ENCODE results near the gene UBE3C. TPM values are rescaled to one million over a fixed set of nuclear protein-coding genes. Genes with fewer than 3 reads are reported as not detected.

UBE3C gene
- total RNA-seq, 4 donors from 2014 or later, result 47.9 to 91.8 (median 66.2) TPM

DNA sequence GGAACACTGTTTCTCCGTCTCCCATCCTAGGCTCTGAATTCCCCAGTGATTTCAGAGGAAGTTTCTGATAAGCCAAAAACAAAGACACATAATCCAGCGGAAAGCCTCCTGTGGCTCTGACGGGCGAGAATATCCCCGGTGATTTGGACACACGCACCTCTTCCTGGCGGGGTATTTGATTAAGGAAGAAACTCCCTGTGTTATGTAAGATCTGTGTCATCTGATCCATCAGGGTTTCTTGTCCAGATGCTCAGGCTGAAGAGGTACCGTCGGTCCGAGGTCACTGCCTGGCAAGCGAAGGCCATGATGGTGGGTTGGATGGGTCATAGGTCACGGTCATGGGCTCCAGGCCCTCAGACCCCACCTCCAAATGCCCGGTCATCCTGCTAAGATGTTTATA, 158.5 kb downstream of the UBE3C start:
- H3K36me3 ChIP-seq, result no peaks in the 10 kb centered on the region
- H3K27ac ChIP-seq, result no peak overlapping the region
- in situ Hi-C loops (cut with MboI; ENCODE audit: low pct_ligation_motif_present in 1 of 4, low pct_unique_long_range_greater_than_20kb in 1 of 4, low sequenced_read_pairs in 3 of 4), result no loop called here
- no peak overlapping the region for H3K4me3 ChIP-seq
- DNase-seq, result no peak
- no peaks in the 10 kb centered on the region for H3K9me3 ChIP-seq
- no peaks in the 10 kb centered on the region for H3K27me3 ChIP-seq
- WGBS, 2 donors (ENCODE audit: low coverage in 1 of 2), result 67% methylated on average over 13 of the region's 13 CpGs; no CpG with 5 or more reads in 1 of the 2 donors
- peaks cover 0 to 11% (median 5%) of the 10 kb centered on the region in 4 donors for H3K4me1 ChIP-seq
- no peak for TF ChIP-seq POLR2A (IDR thresholded peaks at IDR 0.05)
- TF ChIP-seq POLR2AphosphoS5 (IDR thresholded peaks at IDR 0.05), result no peak
- TF ChIP-seq, protein P1, sequence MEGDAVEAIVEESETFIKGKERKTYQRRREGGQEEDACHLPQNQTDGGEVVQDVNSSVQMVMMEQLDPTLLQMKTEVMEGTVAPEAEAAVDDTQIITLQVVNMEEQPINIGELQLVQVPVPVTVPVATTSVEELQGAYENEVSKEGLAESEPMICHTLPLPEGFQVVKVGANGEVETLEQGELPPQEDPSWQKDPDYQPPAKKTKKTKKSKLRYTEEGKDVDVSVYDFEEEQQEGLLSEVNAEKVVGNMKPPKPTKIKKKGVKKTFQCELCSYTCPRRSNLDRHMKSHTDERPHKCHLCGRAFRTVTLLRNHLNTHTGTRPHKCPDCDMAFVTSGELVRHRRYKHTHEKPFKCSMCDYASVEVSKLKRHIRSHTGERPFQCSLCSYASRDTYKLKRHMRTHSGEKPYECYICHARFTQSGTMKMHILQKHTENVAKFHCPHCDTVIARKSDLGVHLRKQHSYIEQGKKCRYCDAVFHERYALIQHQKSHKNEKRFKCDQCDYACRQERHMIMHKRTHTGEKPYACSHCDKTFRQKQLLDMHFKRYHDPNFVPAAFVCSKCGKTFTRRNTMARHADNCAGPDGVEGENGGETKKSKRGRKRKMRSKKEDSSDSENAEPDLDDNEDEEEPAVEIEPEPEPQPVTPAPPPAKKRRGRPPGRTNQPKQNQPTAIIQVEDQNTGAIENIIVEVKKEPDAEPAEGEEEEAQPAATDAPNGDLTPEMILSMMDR (IDR thresholded peaks at IDR 0.05), result no peak
- TF ChIP-seq EP300 (IDR thresholded peaks at IDR 0.05; ENCODE audit: low read depth), result no peak
- intact Hi-C loops (cut with DNase I; ENCODE audit: low total_unique reads), result no loop called here

DNA sequence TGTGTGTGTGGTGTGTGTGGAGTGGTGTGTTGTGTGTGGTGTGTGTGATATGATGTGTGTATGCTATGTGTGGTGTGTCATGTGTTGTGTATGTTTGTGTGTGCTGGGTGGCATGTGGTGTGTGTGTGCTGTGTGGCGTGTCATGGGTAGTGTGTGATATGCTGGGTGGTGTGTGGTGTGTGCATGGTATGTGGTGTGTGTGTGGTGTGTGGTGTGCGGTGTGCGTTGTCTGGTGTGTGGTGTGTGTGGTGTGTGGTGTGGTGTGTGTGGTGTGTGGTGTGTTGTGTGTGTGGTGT, 160.5 kb downstream of the UBE3C start:
- H3K36me3 ChIP-seq, result no peaks in the 10 kb centered on the region
- no peaks in the 10 kb centered on the region for H3K9me3 ChIP-seq
- H3K4me1 ChIP-seq, result peaks cover 0 to 4% (median 0%) of the 10 kb centered on the region in 4 donors
- no peak overlapping the region for H3K4me3 ChIP-seq
- WGBS, 2 donors (ENCODE audit: low coverage in 1 of 2), result 85 to 95% methylated on average over 3 of the region's 3 CpGs
- intact Hi-C loops (cut with DNase I; ENCODE audit: low total_unique reads), result no loop called here
- in situ Hi-C loops (cut with MboI; ENCODE audit: low pct_ligation_motif_present in 1 of 4, low pct_unique_long_range_greater_than_20kb in 1 of 4, low sequenced_read_pairs in 3 of 4), result no loop called here
- DNase-seq, result no peak
- H3K27me3 ChIP-seq, result no peaks in the 10 kb centered on the region
- H3K27ac ChIP-seq, result no peak overlapping the region
- no peak for TF ChIP-seq POLR2AphosphoS5 (IDR thresholded peaks at IDR 0.05)

DNA sequence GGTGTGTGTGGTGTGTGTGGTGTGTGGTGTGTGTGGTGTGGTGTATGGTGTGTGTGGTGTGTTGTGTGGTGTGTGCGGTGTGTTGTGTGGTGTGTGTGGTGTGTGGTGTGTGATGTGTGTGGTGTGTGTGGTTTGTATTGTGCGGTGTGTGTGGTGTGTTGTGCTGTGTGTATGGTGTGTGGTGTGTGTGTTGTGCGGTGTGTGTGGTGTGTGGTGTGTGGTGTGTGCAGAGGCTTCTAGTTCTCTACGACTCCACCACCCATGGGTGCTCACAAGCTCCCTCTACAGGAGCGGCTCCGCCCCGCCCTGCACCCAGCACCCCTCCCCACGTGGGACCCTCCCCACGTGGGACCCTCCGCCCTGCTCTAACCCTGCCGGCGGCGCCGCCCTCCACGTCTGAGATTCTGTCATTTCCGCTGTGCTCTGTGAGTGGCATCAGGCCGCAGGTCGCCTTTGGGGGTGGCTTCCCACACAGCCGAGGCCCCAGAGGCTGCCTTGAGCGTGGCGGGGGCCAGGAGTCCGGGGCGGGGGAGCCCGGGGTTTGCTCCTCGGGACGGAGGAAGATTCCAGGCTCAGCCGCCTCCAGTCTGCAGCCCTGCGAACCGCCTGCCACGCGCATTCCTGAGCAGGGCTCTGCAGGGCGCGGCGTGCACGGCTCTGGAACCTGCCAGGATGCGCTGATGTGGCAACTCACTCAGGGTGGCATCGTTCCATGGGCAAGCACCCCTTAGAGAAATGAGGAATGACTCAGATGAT, 161.1 kb downstream of the UBE3C start:
- TF ChIP-seq POLR2A (IDR thresholded peaks at IDR 0.05) (no peak), POLR2AphosphoS5 (IDR thresholded peaks at IDR 0.05) (no peak), EP300 (IDR thresholded peaks at IDR 0.05; ENCODE audit: low read depth) (no peak)
- TF ChIP-seq, protein P1 (IDR thresholded peaks at IDR 0.05), result no peak
- 40 to 79% methylated on average over 2 to 30 of the region's 37 CpGs for WGBS, 2 donors (ENCODE audit: low coverage in 1 of 2)

DNA sequence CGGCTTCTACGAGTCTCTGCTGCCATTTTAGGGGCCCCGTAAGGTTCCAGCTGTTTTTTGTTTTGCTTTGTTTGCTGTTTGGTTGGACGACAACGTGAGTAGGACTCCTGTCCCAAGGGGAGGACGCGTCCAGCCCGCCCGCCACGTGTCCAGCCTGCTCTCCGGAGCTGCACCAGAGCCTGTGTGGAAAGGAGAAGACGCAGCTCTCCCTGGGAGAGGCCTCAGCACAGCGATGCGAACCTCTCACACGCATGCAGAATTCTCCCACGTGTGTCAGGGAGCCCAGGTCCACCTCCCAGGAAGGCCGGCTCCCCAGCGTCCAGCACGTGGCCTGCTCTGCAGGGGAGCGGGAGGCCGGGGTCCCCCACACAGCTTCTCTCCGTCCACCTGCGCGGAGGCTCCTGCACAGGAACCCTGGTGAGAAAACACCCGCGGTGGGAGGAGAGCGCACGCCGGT, 161.7 kb downstream of the UBE3C start:
- no peak for TF ChIP-seq POLR2AphosphoS5 (IDR thresholded peaks at IDR 0.05)
- TF ChIP-seq, protein P1 (IDR thresholded peaks at IDR 0.05), result no peak
- TF ChIP-seq POLR2A (IDR thresholded peaks at IDR 0.05), result no peak
- TF ChIP-seq EP300 (IDR thresholded peaks at IDR 0.05; ENCODE audit: low read depth), result no peak
- Histone ChIP-seq H3K36me3 (no peaks in the 10 kb centered on the region), H3K4me3 (no peak overlapping the region), H3K27ac (no peak overlapping the region), H3K4me1 (peaks cover 0 to 4% (median 0%) of the 10 kb centered on the region in 4 donors), H3K27me3 (no peaks in the 10 kb centered on the region), H3K9me3 (no peaks in the 10 kb centered on the region)
- WGBS, 2 donors (ENCODE audit: low coverage in 1 of 2), result 76% methylated on average over 29 of the region's 29 CpGs; no CpG with 5 or more reads in 1 of the 2 donors
- intact Hi-C loops (cut with DNase I; ENCODE audit: low total_unique reads) (no loop called here), in situ Hi-C loops (cut with MboI; ENCODE audit: low pct_ligation_motif_present in 1 of 4, low pct_unique_long_range_greater_than_20kb in 1 of 4, low sequenced_read_pairs in 3 of 4) (no loop called here)
- no peak for DNase-seq

More for the DNA sequence above, 161.1 kb downstream of the UBE3C start:
- Histone ChIP-seq H3K9me3 (no peaks in the 10 kb centered on the region), H3K36me3 (no peaks in the 10 kb centered on the region), H3K4me3 (no peak overlapping the region), H3K27me3 (no peaks in the 10 kb centered on the region), H3K27ac (no peak overlapping the region), H3K4me1 (peaks cover 0 to 4% (median 0%) of the 10 kb centered on the region in 4 donors)
- DNase-seq, result no peak
- in situ Hi-C loops (cut with MboI; ENCODE audit: low pct_ligation_motif_present in 1 of 4, low pct_unique_long_range_greater_than_20kb in 1 of 4, low sequenced_read_pairs in 3 of 4) (no loop called here), intact Hi-C loops (cut with DNase I; ENCODE audit: low total_unique reads) (no loop called here)
